ENCODE measurements around the gene AUH.
"Not testable (repeated sequence)": the region's sequence is repeated elsewhere in the genome, so short reads cannot be mapped to it uniquely, and the experiment has no call there.

AUH gene

GRCh38 chr9:91207729-91208418, 153.8 kb downstream of the AUH start:
- DNase-seq (ENCODE audit: low spot score) = no peak

GRCh38 chr9:91207397-91207728, 154.4 kb downstream of the AUH start:
- DNase-seq (ENCODE audit: low spot score) = no peak

- DNase-seq (ENCODE audit: low spot score) = no peak
These were observed 154.9 kb downstream of the AUH start for GRCh38 chr9:91206806-91207205.

- no peak for DNase-seq (ENCODE audit: low spot score)
These were observed 158.9 kb downstream of the AUH start for GRCh38 chr9:91202736-91203283.

- DNase-seq (ENCODE audit: low spot score) = no peak
These were observed 160.9 kb downstream of the AUH start for GRCh38 chr9:91200692-91201336.

GRCh38 chr9:91199739-91200497, 161.8 kb downstream of the AUH start:
- no peak for DNase-seq (ENCODE audit: low spot score)

- DNase-seq (ENCODE audit: low spot score) = not testable (repeated sequence)
These were observed 162.8 kb downstream of the AUH start for GRCh38 chr9:91198881-91199280.

- DNase-seq (ENCODE audit: low spot score) = no peak
These were observed 163.3 kb downstream of the AUH start for GRCh38 chr9:91198405-91198804.

GRCh38 chr9:91197232-91198181, 164.2 kb downstream of the AUH start:
- peak; percentile 78 for DNase-seq (ENCODE audit: low spot score)

- DNase-seq (ENCODE audit: low spot score) = no peak
These were observed 165.4 kb downstream of the AUH start for GRCh38 chr9:91196103-91196950.

GRCh38 chr9:91195372-91196012, 166.2 kb downstream of the AUH start:
- no peak for DNase-seq (ENCODE audit: low spot score)

GRCh38 chr9:91193658-91194391, 167.9 kb downstream of the AUH start:
- peak; percentile 65 for DNase-seq (ENCODE audit: low spot score)

- peak; percentile 49 for DNase-seq (ENCODE audit: low spot score)
These were observed 168.5 kb downstream of the AUH start for GRCh38 chr9:91193087-91193657.

GRCh38 chr9:91192381-91193086, 169.2 kb downstream of the AUH start:
- DNase-seq (ENCODE audit: low spot score) = no peak

GRCh38 chr9:91191411-91192380, 170.0 kb downstream of the AUH start:
- no peak for DNase-seq (ENCODE audit: low spot score)

- DNase-seq (ENCODE audit: low spot score) = no peak
These were observed 171.7 kb downstream of the AUH start for GRCh38 chr9:91190062-91190461.
